ENCODE measurements around the gene KLHL29.

DNA sequence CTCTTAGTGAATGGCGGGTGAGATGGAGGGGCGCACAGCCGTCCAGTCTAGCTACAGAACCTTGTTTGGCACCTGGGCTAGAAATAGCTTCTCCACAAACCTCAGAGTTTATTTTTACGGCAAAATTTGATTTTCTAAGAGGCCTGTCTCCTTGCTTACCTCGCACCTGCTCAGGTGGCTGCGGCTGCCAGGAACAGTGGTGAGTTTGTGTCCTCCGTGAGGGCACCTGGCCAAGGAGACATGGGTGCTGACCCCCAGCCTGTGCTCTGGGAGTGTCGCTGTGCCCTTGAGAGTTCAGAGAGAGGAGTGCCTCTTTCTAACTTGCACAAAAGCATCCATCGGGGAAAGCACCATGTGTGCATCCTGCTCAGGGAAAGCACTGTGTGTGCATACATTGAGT lies 97.2 kb downstream of the KLHL29 start:
- TF ChIP-seq, protein P1, sequence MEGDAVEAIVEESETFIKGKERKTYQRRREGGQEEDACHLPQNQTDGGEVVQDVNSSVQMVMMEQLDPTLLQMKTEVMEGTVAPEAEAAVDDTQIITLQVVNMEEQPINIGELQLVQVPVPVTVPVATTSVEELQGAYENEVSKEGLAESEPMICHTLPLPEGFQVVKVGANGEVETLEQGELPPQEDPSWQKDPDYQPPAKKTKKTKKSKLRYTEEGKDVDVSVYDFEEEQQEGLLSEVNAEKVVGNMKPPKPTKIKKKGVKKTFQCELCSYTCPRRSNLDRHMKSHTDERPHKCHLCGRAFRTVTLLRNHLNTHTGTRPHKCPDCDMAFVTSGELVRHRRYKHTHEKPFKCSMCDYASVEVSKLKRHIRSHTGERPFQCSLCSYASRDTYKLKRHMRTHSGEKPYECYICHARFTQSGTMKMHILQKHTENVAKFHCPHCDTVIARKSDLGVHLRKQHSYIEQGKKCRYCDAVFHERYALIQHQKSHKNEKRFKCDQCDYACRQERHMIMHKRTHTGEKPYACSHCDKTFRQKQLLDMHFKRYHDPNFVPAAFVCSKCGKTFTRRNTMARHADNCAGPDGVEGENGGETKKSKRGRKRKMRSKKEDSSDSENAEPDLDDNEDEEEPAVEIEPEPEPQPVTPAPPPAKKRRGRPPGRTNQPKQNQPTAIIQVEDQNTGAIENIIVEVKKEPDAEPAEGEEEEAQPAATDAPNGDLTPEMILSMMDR (IDR thresholded peaks at IDR 0.05), result no peak
- no peak for TF ChIP-seq EZH2 (IDR thresholded peaks at IDR 0.05; ENCODE audit: borderline replicate concordance, insufficient read depth, low read depth, low read length, poor library complexity, severe bottlenecking)

All from B cell (primary cell).